Measurements from ENCODE around the gene SLC16A14. TPM values are rescaled to one million over a fixed set of nuclear protein-coding genes. Genes with fewer than 3 reads are reported as not detected.

Gene SLC16A14
- total RNA-seq, 1 donor from 2014 or later = 4.7 TPM

DNA sequence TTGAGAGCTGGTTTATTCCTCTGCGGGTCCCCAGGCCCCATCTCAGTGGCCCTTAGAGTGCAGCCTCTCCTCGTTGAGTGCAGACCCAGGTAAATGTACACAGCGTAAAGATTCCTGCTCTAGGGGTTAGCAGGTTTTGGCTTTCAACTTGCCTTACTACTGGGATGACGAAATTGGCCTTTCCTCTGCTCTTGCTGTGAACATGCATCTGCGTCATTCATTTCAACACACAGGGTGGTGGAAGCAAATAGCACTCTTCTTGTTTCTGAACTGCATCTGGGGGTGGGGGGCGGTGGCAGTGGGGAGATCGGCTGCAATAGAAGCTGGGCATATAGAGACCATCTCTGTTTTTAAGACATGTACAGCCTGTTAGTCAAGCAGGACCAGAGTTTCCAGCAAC, 16.5 kb upstream of the SLC16A14 start:
- ATAC-seq (no peak), DNase-seq (no peak)
- H3K4me1 ChIP-seq = no peaks in the 10 kb centered on the region
- no peak for TF ChIP-seq CTCF (IDR thresholded peaks at IDR 0.05)
- no peaks in the 10 kb centered on the region for H3K9me3 ChIP-seq
- H3K4me3 ChIP-seq = no peak overlapping the region
- H3K27ac ChIP-seq = no peak overlapping the region
- intact Hi-C loops (cut with DNase I) = no loop called here
- no peaks in the 10 kb centered on the region for H3K36me3 ChIP-seq
- H3K27me3 ChIP-seq = no peaks in the 10 kb centered on the region

DNA sequence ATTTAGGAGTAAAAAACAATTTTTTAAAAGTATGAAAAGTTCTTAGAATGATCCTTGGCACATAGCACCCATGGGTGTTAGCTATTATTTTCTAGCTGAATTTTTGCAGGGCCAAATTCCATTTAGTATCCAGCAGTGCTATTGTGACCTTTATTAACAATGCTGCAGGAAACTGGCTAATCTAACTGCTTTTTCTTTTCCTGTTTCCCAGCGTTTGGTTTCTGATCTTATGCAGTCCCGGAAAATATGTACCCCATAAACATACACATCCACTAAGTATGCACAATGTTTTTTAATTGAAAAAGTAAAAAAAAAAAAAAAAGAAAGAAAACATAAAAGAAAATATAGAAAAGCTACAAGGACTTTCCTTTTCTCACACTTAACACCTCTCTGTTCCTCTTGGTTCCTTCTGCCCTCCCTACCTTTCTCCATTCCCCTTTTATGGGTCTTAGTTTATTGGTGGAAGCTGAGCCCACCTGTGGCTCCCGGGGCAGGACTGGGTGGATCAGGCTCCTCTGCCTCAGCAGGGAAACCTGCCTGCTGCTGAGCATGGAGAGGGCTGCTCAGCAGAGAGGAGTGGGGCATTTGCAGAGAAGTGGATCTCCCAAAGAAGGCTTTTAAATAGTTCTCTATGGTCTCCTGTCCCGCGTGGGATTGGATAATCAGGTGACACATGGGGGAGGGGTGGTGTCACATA, 9.3 kb upstream of the SLC16A14 start:
- ATAC-seq (no peak), DNase-seq (no peak)
- H3K9me3 ChIP-seq = no peaks in the 10 kb centered on the region
- intact Hi-C loops (cut with DNase I) = no loop called here
- peak overlapping the region; percentile 36 for H3K27ac ChIP-seq
- H3K4me1 ChIP-seq = peaks cover 3% of the 10 kb centered on the region
- no peaks in the 10 kb centered on the region for H3K36me3 ChIP-seq
- TF ChIP-seq CTCF (IDR thresholded peaks at IDR 0.05) = no peak
- no peaks in the 10 kb centered on the region for H3K27me3 ChIP-seq
- H3K4me3 ChIP-seq = no peak overlapping the region

GRCh38 chr2:230076819-230077218, 8.1 kb upstream of the SLC16A14 start:
- no peaks in the 10 kb centered on the region for H3K36me3 ChIP-seq
- H3K27ac ChIP-seq = no peak overlapping the region
- no peak overlapping the region for H3K4me3 ChIP-seq
- no peak for DNase-seq
- H3K27me3 ChIP-seq = no peaks in the 10 kb centered on the region
- intact Hi-C loops (cut with DNase I) = no loop called here
- no peak for ATAC-seq
- no peaks in the 10 kb centered on the region for H3K9me3 ChIP-seq
- no peak for TF ChIP-seq CTCF (IDR thresholded peaks at IDR 0.05)
- peaks cover 3% of the 10 kb centered on the region for H3K4me1 ChIP-seq

- intact Hi-C loops (cut with DNase I) = no loop called here
- TF ChIP-seq CTCF (IDR thresholded peaks at IDR 0.05) = no peak
- DNase-seq = no peak
- peak; percentile 40 for ATAC-seq
- H3K36me3 ChIP-seq = no peaks in the 10 kb centered on the region
- no peaks in the 10 kb centered on the region for H3K27me3 ChIP-seq
- no peaks in the 10 kb centered on the region for H3K9me3 ChIP-seq
- no peak overlapping the region for H3K4me3 ChIP-seq
- H3K4me1 ChIP-seq = peaks cover 3% of the 10 kb centered on the region
- H3K27ac ChIP-seq = no peak overlapping the region
Measured at GRCh38 chr2:230075988-230076631, 7.4 kb upstream of the SLC16A14 start.

DNA sequence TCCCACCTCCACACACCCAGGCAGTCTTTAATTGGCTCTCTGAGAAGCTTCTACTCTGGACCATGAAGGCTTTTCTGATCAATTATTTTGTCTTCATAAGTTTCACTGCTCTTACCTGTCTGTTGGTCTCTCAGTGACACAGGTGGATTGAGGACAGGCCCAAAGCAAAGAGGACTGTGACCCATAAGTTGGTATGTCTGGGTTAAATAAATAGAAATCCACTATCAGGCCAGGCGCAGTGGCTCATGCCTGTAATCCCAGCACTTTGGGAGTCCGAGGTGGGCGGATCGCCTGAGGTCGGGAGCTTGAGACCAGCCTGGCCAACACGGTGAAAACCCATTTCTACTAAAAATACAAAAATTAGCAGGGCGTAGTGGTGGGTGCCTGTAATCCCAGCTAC, 2.7 kb upstream of the SLC16A14 start:
- H3K4me1 ChIP-seq = peaks cover 9% of the 10 kb centered on the region
- intact Hi-C loops (cut with DNase I) = no loop called here
- no peak overlapping the region for H3K27ac ChIP-seq
- DNase-seq (no peak), ATAC-seq (no peak)
- H3K9me3 ChIP-seq = no peaks in the 10 kb centered on the region
- no peaks in the 10 kb centered on the region for H3K27me3 ChIP-seq
- H3K36me3 ChIP-seq = no peaks in the 10 kb centered on the region
- no peak overlapping the region for H3K4me3 ChIP-seq
- no peak for TF ChIP-seq CTCF (IDR thresholded peaks at IDR 0.05)
